SK-N-SH treated with all-trans-retinoic acid at 6 μM for 48 hours (cell line): Measurements from ENCODE around the gene BTNL3.

Experiments
- ARNTL ChIP-seq: fragments of 450-650 bp; formaldehyde crosslinking; IDR thresholded peaks from 2 replicates; pipeline ENCODE4 v1.5.0; 2020; ENCODE audit warnings: low read depth, mild to moderate bottlenecking, moderate library complexity, borderline replicate concordance
- CREB5 ChIP-seq: fragments of 250-450 bp; sonication (Bioruptor Pico); IDR thresholded peaks from 2 replicates; pipeline ENCODE4 v1.5.1; 2020; ENCODE audit warnings: low read depth, mild to moderate bottlenecking, moderate library complexity
- OSR1 ChIP-seq: fragments of 250-450 bp; sonication (Bioruptor Pico); IDR thresholded peaks from 2 replicates; pipeline ENCODE4 v1.8.0; 2022; ENCODE audit warnings: moderate library complexity, mild to moderate bottlenecking, inconsistent platforms
- POU6F1 ChIP-seq: fragments of 250-450 bp; sonication (Bioruptor Pico); IDR thresholded peaks from 2 replicates; pipeline ENCODE4 v1.8.0; 2021; ENCODE audit warnings: low read depth, mild to moderate bottlenecking, moderate library complexity, borderline replicate concordance
- RARB ChIP-seq: fragments of 250-450 bp; sonication (Bioruptor Pico); IDR thresholded peaks from 2 replicates; pipeline ENCODE4 v1.8.0; 2021; ENCODE audit warnings: mild to moderate bottlenecking, moderate library complexity
- ZC3H10 ChIP-seq: fragments of 250-450 bp; sonication (Bioruptor Pico); IDR thresholded peaks from 2 replicates; pipeline ENCODE4 v1.5.1; 2021; ENCODE audit warnings: mild to moderate bottlenecking, moderate library complexity
- ZFP30 ChIP-seq: fragments of 450-650 bp; formaldehyde crosslinking; IDR thresholded peaks from 2 replicates; pipeline ENCODE4 v1.5.0; 2022; ENCODE audit warnings: mild to moderate bottlenecking, moderate library complexity
- ZNF70 ChIP-seq: fragments of 450-650 bp; formaldehyde crosslinking; IDR thresholded peaks from 2 replicates; pipeline ENCODE4 v1.5.0; 2020; ENCODE audit warnings: mild to moderate bottlenecking, moderate library complexity
- ZNF8 ChIP-seq: fragments of 450-650 bp; formaldehyde crosslinking; IDR thresholded peaks from 2 replicates; pipeline ENCODE4 v1.5.0; 2020; ENCODE audit warnings: mild to moderate bottlenecking, moderate library complexity

- TF ChIP-seq ARNTL (no peak), ZNF70 (CRISPR knock-in tag) (no peak), OSR1 (CRISPR knock-in tag) (no peak), RARB (no peak), ZC3H10 (CRISPR knock-in tag) (no peak), POU6F1 (CRISPR knock-in tag) (no peak), ZFP30 (CRISPR knock-in tag) (no peak), CREB5 (CRISPR knock-in tag) (no peak), ZNF8 (no peak)
Measured at GRCh38 chr5:180950291-180950949, 38.2 kb upstream of the BTNL3 start.
